ENCODE results near the gene BICDL2. TPM values are rescaled to one million over a fixed set of nuclear protein-coding genes. Genes with fewer than 3 reads are reported as not detected.
A peak's percentile ranks its signal among the peaks of the same experiment; 100 is the strongest.

Gene BICDL2
- total and polyA plus RNA-seq, 2 experiments from 2014 or later, result not detected

GRCh38 chr16:2985893-2986355 is 50.8 kb downstream of the BICDL2 start:
- Histone ChIP-seq H3K27ac (no peak overlapping the region), H3K4me3 (no peak overlapping the region), H3K36me3 (no peaks in the 10 kb centered on the region), H3K27me3 (no peaks in the 10 kb centered on the region), H3K4me1 (ENCODE audit: low read depth) (peaks cover 21% of the 10 kb centered on the region), H3K9me3 (ENCODE audit: low read depth) (no peaks in the 10 kb centered on the region)
- no peak for DNase-seq (ENCODE audit: low read depth in 1 of 2, low spot score in 1 of 2)
- no peak for TF ChIP-seq CTCF (IDR thresholded peaks at IDR 0.05; ENCODE audit: low read depth, low read length)

- Histone ChIP-seq H3K4me1 (ENCODE audit: low read depth) (peaks cover 23% of the 10 kb centered on the region), H3K4me3 (no peak overlapping the region), H3K27ac (no peak overlapping the region), H3K9me3 (ENCODE audit: low read depth) (no peaks in the 10 kb centered on the region), H3K36me3 (no peaks in the 10 kb centered on the region), H3K27me3 (no peaks in the 10 kb centered on the region)
- no peak for TF ChIP-seq CTCF (IDR thresholded peaks at IDR 0.05; ENCODE audit: low read depth, low read length)
- no peak for DNase-seq (ENCODE audit: low read depth in 1 of 2, low spot score in 1 of 2)
Measured at GRCh38 chr16:2985462-2985861, 51.3 kb downstream of the BICDL2 start.

GRCh38 chr16:2983706-2984136 is 53.0 kb downstream of the BICDL2 start:
- Histone ChIP-seq H3K4me3 (no peak overlapping the region), H3K27me3 (no peaks in the 10 kb centered on the region), H3K9me3 (ENCODE audit: low read depth) (no peaks in the 10 kb centered on the region), H3K27ac (no peak overlapping the region), H3K4me1 (ENCODE audit: low read depth) (peaks cover 23% of the 10 kb centered on the region), H3K36me3 (no peaks in the 10 kb centered on the region)
- DNase-seq (ENCODE audit: low read depth in 1 of 2, low spot score in 1 of 2), result peak; percentile 80 to 82
- TF ChIP-seq CTCF (IDR thresholded peaks at IDR 0.05; ENCODE audit: low read depth, low read length), result peak; percentile 86

- no peak overlapping the region for H3K27ac ChIP-seq
- TF ChIP-seq CTCF (IDR thresholded peaks at IDR 0.05; ENCODE audit: low read depth, low read length), result no peak
- no peaks in the 10 kb centered on the region for H3K36me3 ChIP-seq
- peaks cover 11% of the 10 kb centered on the region for H3K4me1 ChIP-seq (ENCODE audit: low read depth)
- no peak overlapping the region for H3K4me3 ChIP-seq
- H3K27me3 ChIP-seq, result no peaks in the 10 kb centered on the region
- DNase-seq (ENCODE audit: low read depth in 1 of 2, low spot score in 1 of 2), result no peak
- H3K9me3 ChIP-seq (ENCODE audit: low read depth), result no peaks in the 10 kb centered on the region
Measured at GRCh38 chr16:2982402-2982801, 54.3 kb downstream of the BICDL2 start.

- Histone ChIP-seq H3K27ac (peak overlapping the region; percentile 19), H3K36me3 (no peaks in the 10 kb centered on the region), H3K4me1 (ENCODE audit: low read depth) (peaks cover 8% of the 10 kb centered on the region), H3K9me3 (ENCODE audit: low read depth) (no peaks in the 10 kb centered on the region), H3K4me3 (no peak overlapping the region), H3K27me3 (no peaks in the 10 kb centered on the region)
- TF ChIP-seq CTCF (IDR thresholded peaks at IDR 0.05; ENCODE audit: low read depth, low read length), result no peak
- DNase-seq (ENCODE audit: low read depth in 1 of 2, low spot score in 1 of 2), result no peak
Measured at GRCh38 chr16:2981899-2982250, 54.9 kb downstream of the BICDL2 start.

Measured in cardiac muscle cell (in vitro differentiated cells and primary cell).